Measurements from ENCODE around the gene AOPEP. TPM values are rescaled to one million over a fixed set of nuclear protein-coding genes. Genes with fewer than 3 reads are reported as not detected.

The AOPEP gene
- total RNA-seq, 2 donors from 2014 or later: 5.5 to 13.0 TPM

Other genes starting within 250 kb of the AOPEP start
- not detected for gene PCAT7, start 171.6 kb upstream of the AOPEP start, total RNA-seq
- gene FBP2, start 132.9 kb upstream of the AOPEP start, total RNA-seq: not detected
- 1 to 10 TPM in 1 of 2 donors, under 1 TPM in 1; 0.89 to 1.2 TPM for gene FBP1, start 87.2 kb upstream of the AOPEP start, total RNA-seq

Measured in activated naive CD4-positive, alpha-beta T cell treated with anti-CD3 and anti-CD28 coated beads, Interleukin-2, amount 50 U/mL, for 72 hours (primary cell).